Rectal smooth muscle tissue (tissue), 1 donor: ENCODE results near the gene KRT38.
"Not testable (repeated sequence)": the region's sequence is repeated elsewhere in the genome, so short reads cannot be mapped to it uniquely, and the experiment has no call there.

ENCODE experiments used
- H3K27ac ChIP-seq: one replicate; pipeline ENCODE4 v1.7.0; 2013; ENCODE audit warnings: low read depth, low read length, inconsistent platforms
- H3K27me3 ChIP-seq: one replicate; pipeline ENCODE4 v1.7.0; 2013; ENCODE audit warnings: low read length; ENCODE audit not compliant: control insufficient read depth, insufficient read depth
- H3K36me3 ChIP-seq: one replicate; pipeline ENCODE4 v1.7.0; 2013; ENCODE audit warnings: low read length; ENCODE audit not compliant: control insufficient read depth, insufficient read depth
- H3K4me1 ChIP-seq: one replicate; pipeline ENCODE4 v1.7.0; 2013; ENCODE audit warnings: low read length; ENCODE audit not compliant: control insufficient read depth, insufficient read depth
- H3K4me3 ChIP-seq: one replicate; pipeline ENCODE4 v1.7.0; 2013; ENCODE audit warnings: low read length
- H3K9ac ChIP-seq: one replicate; pipeline ENCODE4 v1.7.0; 2013; ENCODE audit warnings: low read length

KRT38 gene

DNA sequence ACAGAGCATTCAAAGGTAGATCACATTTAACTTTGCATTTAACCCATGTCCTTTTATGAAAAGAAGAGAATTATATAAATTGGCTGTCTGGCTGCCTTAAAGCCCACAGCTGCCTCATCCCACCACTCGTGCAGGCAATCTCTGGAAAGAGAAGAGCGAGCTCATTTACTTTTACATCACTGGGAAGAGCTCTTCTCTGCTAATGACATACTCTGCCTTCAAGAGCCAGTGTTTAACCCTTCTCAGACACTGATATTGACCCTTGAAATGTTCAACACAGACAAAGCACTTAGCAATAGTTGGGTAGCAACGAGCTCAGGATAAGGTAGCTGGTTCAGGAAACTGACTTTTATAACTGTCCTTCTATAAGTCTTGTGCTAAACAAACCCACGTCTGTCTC is 6.8 kb downstream of the KRT38 start:
- Histone ChIP-seq H3K9ac (no peak overlapping the region), H3K4me3 (no peak overlapping the region), H3K27ac (no peak overlapping the region), H3K27me3 (no peaks in the 10 kb centered on the region), H3K4me1 (no peaks in the 10 kb centered on the region), H3K36me3 (no peaks in the 10 kb centered on the region)

DNA sequence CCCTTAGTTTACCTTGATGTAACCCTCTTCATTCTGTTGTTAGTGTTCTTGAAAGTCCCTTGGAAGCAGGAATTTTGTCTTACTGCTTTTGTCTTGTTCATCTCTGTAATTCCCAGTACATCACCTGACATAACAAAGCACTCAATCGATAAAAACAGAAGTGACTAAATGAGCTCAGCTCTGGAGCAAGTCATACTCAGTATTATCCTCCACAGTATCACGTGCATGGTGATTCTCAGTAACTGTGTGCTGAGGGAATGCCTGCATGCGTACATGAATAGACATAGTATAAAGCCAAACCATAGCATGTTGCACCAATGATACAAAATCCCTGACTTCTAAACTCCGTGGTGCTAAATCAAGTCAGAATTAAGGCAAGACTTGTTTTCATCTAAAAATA is 7.2 kb downstream of the KRT38 start:
- H3K4me3 ChIP-seq, result no peak overlapping the region
- H3K27ac ChIP-seq, result no peak overlapping the region
- no peak overlapping the region for H3K9ac ChIP-seq
- H3K4me1 ChIP-seq, result no peaks in the 10 kb centered on the region
- no peaks in the 10 kb centered on the region for H3K36me3 ChIP-seq
- no peaks in the 10 kb centered on the region for H3K27me3 ChIP-seq

DNA sequence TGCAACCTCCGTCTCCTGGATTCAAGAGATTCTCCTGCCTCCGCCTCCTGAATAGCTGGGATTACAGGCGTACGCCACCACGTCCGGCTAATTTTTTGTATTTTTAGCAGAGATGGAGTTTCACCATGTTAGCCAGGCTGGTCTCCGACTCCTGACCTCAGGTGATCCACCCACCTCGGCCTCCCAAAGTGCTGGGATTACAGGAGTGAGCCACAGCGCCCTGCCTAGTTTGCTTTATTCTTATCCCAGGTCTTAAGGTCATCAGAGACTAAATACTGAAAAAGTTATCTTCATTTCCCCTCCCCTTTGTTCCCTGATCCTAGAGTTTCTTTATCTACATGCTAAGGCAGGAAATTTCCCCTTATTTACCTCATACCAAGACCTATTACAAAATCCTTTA is 10.4 kb downstream of the KRT38 start:
- H3K27me3 ChIP-seq, H3K4me3 ChIP-seq, H3K9ac ChIP-seq, H3K36me3 ChIP-seq, H3K27ac ChIP-seq, H3K4me1 ChIP-seq: not testable (repeated sequence)

GRCh38 chr17:41429667-41430066 is 11.1 kb downstream of the KRT38 start:
- no peaks in the 10 kb centered on the region for H3K36me3 ChIP-seq
- H3K9ac ChIP-seq, result no peak overlapping the region
- H3K27me3 ChIP-seq, result no peaks in the 10 kb centered on the region
- no peak overlapping the region for H3K4me3 ChIP-seq
- H3K27ac ChIP-seq, result no peak overlapping the region
- no peaks in the 10 kb centered on the region for H3K4me1 ChIP-seq

DNA sequence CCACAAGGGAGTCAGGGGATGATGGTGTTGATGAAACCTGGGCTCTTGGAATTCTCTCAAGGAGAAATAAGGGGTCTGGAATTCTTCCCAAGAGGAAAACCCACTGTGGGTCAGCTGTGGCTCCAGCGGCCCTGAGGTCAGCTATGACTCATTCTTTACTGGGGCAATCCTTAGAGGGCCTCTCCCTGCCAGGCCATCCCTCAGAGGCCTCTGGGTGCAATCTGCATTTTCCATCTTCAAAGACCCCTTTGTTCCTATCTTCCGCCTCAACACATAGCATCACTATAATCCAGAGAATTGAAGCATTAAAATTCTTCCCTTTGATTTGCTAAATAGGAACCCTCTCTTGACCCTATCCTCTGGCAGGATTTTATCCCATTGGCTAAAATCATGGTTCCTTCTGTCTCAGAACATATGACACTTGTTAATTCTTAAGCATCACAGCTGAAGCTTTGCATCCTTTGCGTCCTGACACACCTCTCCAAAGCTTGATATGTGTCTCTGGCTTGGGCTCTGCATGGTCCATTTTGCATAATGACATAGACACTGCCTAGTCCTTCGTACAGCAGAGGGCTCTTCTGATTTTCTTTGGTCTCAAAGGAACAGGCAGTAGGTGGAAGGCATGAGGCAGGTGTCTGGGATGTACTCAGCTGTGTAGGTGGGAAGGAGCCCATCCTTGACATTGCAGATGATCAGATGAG is 12.0 kb downstream of the KRT38 start:
- H3K27ac ChIP-seq, result no peak overlapping the region
- no peak overlapping the region for H3K4me3 ChIP-seq
- H3K9ac ChIP-seq, result no peak overlapping the region
- peaks cover 4% of the 10 kb centered on the region for H3K27me3 ChIP-seq
- no peaks in the 10 kb centered on the region for H3K4me1 ChIP-seq
- no peaks in the 10 kb centered on the region for H3K36me3 ChIP-seq

DNA sequence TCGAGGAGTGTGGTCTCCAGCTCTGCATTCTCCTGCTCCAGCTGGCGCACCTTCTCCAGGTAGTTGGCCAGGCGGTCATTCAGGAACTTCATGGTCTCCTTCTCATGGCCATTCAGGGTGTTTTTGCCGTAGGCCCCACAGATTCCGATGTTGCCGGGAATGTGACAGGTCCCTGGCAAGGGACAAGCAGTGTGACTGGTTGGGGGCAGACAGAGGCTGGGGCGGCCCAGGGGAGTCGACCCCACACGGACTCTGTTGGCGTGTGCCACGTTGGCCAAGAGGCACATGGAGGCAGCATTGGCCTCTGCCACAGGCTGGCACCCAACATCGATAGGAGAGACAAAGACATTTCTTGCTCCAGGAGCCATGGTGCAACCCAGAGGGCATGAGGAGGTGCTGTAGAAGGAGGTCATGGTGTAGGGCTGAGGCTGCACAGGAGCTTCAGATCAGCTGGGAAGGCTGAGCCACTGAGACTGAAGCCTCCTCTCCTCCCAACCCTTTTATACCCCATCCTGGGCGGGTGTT is 16.6 kb downstream of the KRT38 start, which contains the start of gene KRT37:
KRT37 (minus strand) TSS at position 475 of the 525 bp plus-strand sequence; CDS start at position 413, 62 bp downstream.
- H3K27ac ChIP-seq, result no peak within 1 kb of the TSS
- H3K27me3 ChIP-seq, result peaks cover 4% of the 10 kb centered on the region
- H3K4me1 ChIP-seq, result peaks cover 8% of the 10 kb centered on the region
- H3K4me3 ChIP-seq, result no peak within 1 kb of the TSS
- no peak within 1 kb of the TSS for H3K9ac ChIP-seq
- H3K36me3 ChIP-seq, result no peaks in the 10 kb centered on the region

GRCh38 chr17:41422586-41422985 is 18.2 kb downstream of the KRT38 start:
- H3K9ac ChIP-seq, H3K4me3 ChIP-seq, H3K4me1 ChIP-seq, H3K27ac ChIP-seq, H3K36me3 ChIP-seq, H3K27me3 ChIP-seq: not testable (repeated sequence)

DNA sequence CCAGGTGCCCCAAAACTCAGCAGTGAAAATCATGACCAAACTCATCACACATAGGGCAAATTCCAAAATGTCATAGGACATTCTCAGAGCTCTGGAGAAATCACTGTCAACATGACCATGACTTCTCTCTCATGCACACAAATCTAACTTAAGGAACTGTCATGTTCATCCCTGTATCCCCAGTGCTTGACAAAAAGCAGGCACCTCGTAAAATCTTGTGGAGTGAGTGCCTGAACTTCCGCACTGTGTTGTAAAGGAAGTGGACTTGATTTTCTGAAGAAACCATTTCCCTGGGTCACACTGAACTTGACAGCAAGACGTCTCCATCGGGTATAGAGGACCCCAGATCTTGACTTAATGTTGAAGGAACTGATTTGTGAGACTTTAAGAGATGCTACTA is 19.2 kb downstream of the KRT38 start:
- Histone ChIP-seq H3K4me3 (no peak overlapping the region), H3K36me3 (no peaks in the 10 kb centered on the region), H3K27me3 (peaks cover 4% of the 10 kb centered on the region), H3K9ac (no peak overlapping the region), H3K27ac (no peak overlapping the region), H3K4me1 (peaks cover 8% of the 10 kb centered on the region)

DNA sequence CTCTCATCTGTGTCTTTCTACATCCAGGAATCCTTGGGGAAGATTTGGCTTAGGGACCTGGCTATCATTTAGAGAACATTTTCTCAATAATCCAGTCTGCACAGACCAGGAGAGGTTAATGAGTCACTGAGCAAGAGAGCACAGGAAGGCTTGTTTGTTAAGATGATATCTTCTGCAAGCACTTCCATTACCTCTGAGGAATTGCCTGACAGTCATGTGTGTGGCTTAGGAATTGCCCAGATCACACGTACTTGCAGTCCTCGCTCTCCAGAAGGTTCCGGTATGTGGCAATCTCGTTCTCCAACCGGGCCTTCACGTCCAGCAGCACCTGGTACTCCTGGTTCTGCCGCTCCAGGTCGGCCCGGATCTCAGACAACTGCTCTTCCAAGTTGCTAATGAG is 19.7 kb downstream of the KRT38 start:
- Histone ChIP-seq H3K36me3 (no peaks in the 10 kb centered on the region), H3K4me1 (peaks cover 8% of the 10 kb centered on the region), H3K9ac (no peak overlapping the region), H3K27ac (no peak overlapping the region), H3K4me3 (no peak overlapping the region), H3K27me3 (peaks cover 4% of the 10 kb centered on the region)

DNA sequence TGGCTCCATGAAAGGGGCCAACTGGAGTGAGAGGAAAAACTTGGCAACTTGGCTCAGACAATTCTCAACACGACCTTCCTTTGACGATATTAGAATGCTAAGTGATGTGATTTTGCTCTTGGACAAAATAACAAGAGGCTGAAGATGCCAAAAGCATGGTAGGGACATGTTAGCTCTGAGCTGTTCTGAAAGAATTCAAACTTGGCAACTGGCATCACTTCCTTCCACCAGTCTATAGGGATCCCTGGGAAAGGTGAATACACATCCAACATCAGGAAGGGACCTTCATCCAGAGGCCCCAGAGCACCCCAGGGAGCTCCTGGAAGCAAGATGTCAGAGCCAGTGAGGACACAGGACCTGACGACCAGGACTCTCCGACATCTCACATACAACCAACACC is 20.6 kb downstream of the KRT38 start:
- Histone ChIP-seq H3K36me3 (no peaks in the 10 kb centered on the region), H3K27me3 (peaks cover 4% of the 10 kb centered on the region), H3K9ac (no peak overlapping the region), H3K4me3 (no peak overlapping the region), H3K4me1 (peaks cover 8% of the 10 kb centered on the region), H3K27ac (no peak overlapping the region)

DNA sequence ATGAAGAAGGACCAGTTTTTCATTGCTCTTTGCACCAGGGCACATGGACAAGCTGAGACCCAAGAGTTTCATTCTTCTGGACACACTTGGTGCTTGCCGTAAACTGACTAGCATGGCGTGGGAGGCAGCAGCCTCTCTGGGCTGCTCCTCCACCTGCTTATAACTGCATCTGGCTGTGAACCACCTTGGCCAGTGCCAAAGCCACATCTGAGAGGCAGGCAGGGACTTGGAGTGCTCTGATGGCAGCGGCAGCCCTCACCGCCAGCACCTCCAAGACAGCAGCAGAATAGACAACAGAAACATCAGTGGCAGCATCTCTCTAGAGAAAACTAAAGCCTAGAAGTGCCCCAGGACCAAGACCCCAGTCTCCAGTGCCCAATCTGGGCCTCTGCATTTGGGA is 21.1 kb downstream of the KRT38 start:
- Histone ChIP-seq H3K4me3 (no peak overlapping the region), H3K9ac (no peak overlapping the region), H3K36me3 (no peaks in the 10 kb centered on the region), H3K27me3 (peaks cover 4% of the 10 kb centered on the region), H3K4me1 (peaks cover 8% of the 10 kb centered on the region), H3K27ac (no peak overlapping the region)

DNA sequence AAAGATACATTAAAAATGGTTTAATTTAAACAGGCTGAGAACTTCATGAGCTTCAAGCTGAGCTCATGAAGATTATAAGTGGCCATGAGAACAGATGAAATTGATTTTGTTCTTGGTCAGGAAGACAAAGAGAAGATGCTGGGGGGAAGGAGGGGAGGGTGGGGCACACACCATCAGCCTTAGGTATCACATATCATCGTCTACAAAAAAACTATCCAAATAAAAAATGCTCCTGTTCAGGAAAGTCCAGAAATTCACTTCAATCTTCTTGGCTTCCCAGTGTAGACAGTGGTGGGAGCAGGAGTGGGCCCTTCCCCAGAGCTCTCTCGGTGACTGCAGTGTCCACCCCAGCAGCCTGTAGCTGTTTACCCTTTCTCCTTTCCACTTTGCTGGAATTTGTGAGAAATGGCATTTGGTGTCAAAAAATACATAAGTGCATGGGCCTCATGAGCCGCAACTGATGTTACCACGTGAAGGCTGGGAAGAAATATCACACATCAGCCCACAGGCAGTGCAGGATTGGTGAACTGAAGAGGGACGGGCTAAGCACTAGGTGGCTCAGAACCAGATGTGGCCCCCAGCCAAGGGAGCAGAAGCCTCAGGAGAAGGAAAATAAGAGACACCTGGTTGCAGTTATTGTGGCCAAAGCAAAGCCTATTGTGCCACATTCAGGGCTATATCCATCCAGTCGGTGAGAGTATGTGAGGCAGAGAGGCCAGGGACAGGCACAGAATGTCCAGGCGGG is 22.5 kb downstream of the KRT38 start:
- no peak overlapping the region for H3K9ac ChIP-seq
- H3K4me3 ChIP-seq, result no peak overlapping the region
- H3K27ac ChIP-seq, result no peak overlapping the region
- no peaks in the 10 kb centered on the region for H3K36me3 ChIP-seq
- H3K4me1 ChIP-seq, result peaks cover 8% of the 10 kb centered on the region
- H3K27me3 ChIP-seq, result no peaks in the 10 kb centered on the region
